Activated CD4-positive, alpha-beta memory T cell treated with anti-CD3 and anti-CD28 coated beads for 36 hours (primary cell): ENCODE results near the gene GRK5. TPM values are rescaled to one million over a fixed set of nuclear protein-coding genes. Genes with fewer than 3 reads are reported as not detected.

Experiments
- CTCF ChIA-PET: fragments of 350-600 bp; sonication (Branson Sonifier 250); formaldehyde crosslinking; loops from one replicate; lab custom pipeline; 2021; ENCODE audit warnings: antibody characterized with exemption, inconsistent platforms; lab: Charles Lee
- POLR2A ChIA-PET: fragments of 350-600 bp; sonication (Branson Sonifier 250); formaldehyde crosslinking; loops from one replicate; lab custom pipeline; 2021; ENCODE audit warnings: antibody characterized with exemption; lab: Charles Lee
- DNase-seq: peaks from one replicate; pipeline ENCODE4 v3.0.0-alpha.2; 2020
- H3K27ac Mint-ChIP-seq: one replicate; pipeline ENCODE4 v1.8.0; 2021; ENCODE audit warnings: mixed read lengths
- H3K27me3 Mint-ChIP-seq: one replicate; pipeline ENCODE4 v1.8.0; 2021; ENCODE audit warnings: mixed read lengths
- H3K36me3 Mint-ChIP-seq: one replicate; pipeline ENCODE4 v1.8.0; 2021; ENCODE audit warnings: mixed read lengths
- H3K4me1 Mint-ChIP-seq: one replicate; pipeline ENCODE4 v1.8.0; 2021; ENCODE audit warnings: low read depth, mixed read lengths
- H3K4me3 Mint-ChIP-seq: one replicate; pipeline ENCODE4 v1.8.0; 2021; ENCODE audit warnings: mild to moderate bottlenecking, mixed read lengths
- H3K9me3 Mint-ChIP-seq: one replicate; pipeline ENCODE4 v1.8.0; 2021; ENCODE audit warnings: mixed read lengths
- intact Hi-C: fragments of 100-400 bp; cut with micrococcal nuclease; formaldehyde crosslinking; loops from one replicate; pipeline ENCODE4 v1.15.1; 2023
- total RNA-seq, 2 experiments: library from RNA; stranded (reverse); gene quantifications; one replicate each; pipeline ENCODE4 v1.2.3, GENCODE V29; 2021

GRK5 gene
- total RNA-seq, 2 experiments from 2014 or later = 22.7 to 23.0 TPM

DNA sequence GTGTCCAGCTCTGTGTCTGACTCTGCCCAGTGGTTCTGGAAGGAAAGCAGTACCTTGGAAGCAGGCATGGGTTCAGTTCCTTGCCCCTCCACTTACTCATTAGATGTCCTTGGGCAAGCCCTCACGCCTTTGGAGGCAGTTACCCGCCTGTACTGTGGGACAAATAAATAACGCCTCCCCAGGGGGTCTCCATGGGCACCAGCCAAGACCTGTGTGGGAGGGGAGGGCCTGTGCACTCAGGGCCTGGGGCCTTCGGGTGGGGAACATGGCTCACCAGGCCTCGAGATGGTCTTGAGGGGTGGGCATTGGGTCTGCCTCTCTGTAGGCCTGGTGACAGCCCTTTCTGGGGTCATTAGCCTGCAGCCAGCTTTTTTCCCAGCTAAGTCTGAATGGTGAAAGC, 142.0 kb downstream of the GRK5 start:
- no peak overlapping the region for H3K4me3 Mint-ChIP-seq
- CTCF ChIA-PET = interaction anchor here (0.9 to 1.4 kb wide), 2 partner anchors 10 to 42 kb away, joined by 3 read pairs; no protein-coding TSS in a partner anchor

DNA sequence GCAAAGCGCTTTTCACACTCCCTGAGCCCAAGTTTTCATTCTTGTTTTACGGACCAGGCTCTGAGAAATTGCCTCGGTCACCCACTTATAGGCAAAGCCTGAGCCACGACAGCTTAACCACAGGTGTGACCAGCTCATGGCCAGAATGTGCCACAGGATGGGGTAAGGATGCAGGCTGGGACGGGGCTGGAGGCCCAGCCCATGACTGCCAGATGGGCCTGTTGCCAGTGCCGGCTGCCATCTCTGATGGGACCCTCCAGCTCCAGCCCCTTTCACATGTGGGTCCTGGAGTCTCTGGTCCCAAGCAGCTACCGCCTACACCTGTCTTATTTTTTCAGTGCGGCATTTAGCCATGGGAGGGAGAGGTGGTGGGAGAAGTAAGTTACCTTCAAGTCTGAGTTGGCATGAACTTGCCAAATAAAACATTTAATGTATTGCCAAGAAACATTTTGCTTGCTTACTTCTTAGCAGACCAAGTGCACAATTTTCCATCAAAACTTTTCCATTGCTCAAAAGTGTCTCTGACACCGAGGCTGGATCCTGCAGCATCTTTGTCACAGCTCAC, 142.6 kb downstream of the GRK5 start:
- no peak for DNase-seq
- H3K4me1 Mint-ChIP-seq = no peaks in the 10 kb centered on the region
- intact Hi-C loops = no loop called here
- no peak overlapping the region for H3K4me3 Mint-ChIP-seq
- H3K27me3 Mint-ChIP-seq = no peaks in the 10 kb centered on the region
- peaks cover 23% of the 10 kb centered on the region for H3K9me3 Mint-ChIP-seq
- H3K36me3 Mint-ChIP-seq = peaks cover 46% of the 10 kb centered on the region
- POLR2A ChIA-PET = no interaction called here
- H3K27ac Mint-ChIP-seq = no peak overlapping the region
- CTCF ChIA-PET = interaction anchor here (1.4 kb wide), 1 partner anchor 43 kb away, joined by 3 read pairs; no protein-coding TSS in a partner anchor

More for the DNA sequence above, 142.0 kb downstream of the GRK5 start:
- peaks cover 46% of the 10 kb centered on the region for H3K36me3 Mint-ChIP-seq
- peaks cover 23% of the 10 kb centered on the region for H3K9me3 Mint-ChIP-seq
- peaks cover 2% of the 10 kb centered on the region for H3K4me1 Mint-ChIP-seq
- H3K27ac Mint-ChIP-seq = no peak overlapping the region
- POLR2A ChIA-PET = no interaction called here
- intact Hi-C loops = no loop called here
- DNase-seq = no peak
- no peaks in the 10 kb centered on the region for H3K27me3 Mint-ChIP-seq

DNA sequence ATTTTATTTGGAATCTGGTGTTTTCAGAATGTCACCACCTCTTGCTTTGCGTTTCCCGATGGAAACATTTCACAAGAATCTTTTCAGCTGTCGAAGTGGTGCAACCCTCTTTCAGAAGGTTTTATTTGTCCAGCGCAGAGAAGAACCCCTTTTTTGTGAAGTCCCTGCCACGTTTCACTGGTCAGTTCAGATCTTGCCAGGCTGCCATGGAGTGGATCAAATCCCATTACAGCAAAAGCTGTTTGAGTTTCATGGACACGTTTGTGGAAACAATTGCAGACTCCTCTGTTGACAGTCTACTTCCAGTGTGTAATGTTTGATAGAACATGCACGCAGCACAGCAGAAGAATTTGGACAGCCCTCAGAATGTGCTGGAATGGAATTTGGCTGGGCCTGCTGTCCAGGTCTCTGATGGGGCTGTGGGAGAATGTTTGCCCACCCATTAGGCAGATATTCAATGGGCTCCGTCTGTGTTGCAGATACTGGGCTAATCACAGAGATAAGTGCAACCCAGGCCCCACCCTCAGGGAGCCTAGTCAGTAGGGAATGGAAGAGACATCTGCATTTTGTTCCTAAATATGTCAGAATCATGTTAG, 143.2 kb downstream of the GRK5 start:
- ChIA-PET CTCF (no interaction called here), POLR2A (no interaction called here)
- H3K36me3 Mint-ChIP-seq = peaks cover 46% of the 10 kb centered on the region
- DNase-seq = no peak
- H3K9me3 Mint-ChIP-seq = peaks cover 24% of the 10 kb centered on the region
- no peak overlapping the region for H3K27ac Mint-ChIP-seq
- no peaks in the 10 kb centered on the region for H3K27me3 Mint-ChIP-seq
- no peaks in the 10 kb centered on the region for H3K4me1 Mint-ChIP-seq
- intact Hi-C loops = no loop called here
- no peak overlapping the region for H3K4me3 Mint-ChIP-seq

GRCh38 chr10:119351189-119351588, 143.8 kb downstream of the GRK5 start:
- Mint-ChIP-seq H3K4me3 (no peak overlapping the region), H3K27ac (no peak overlapping the region), H3K36me3 (peaks cover 50% of the 10 kb centered on the region), H3K9me3 (peaks cover 29% of the 10 kb centered on the region), H3K27me3 (no peaks in the 10 kb centered on the region), H3K4me1 (no peaks in the 10 kb centered on the region)
- no peak for DNase-seq
- intact Hi-C loops = no loop called here
- ChIA-PET POLR2A (no interaction called here), CTCF (no interaction called here)

GRCh38 chr10:119352042-119352441, 144.7 kb downstream of the GRK5 start:
- peaks cover 35% of the 10 kb centered on the region for H3K9me3 Mint-ChIP-seq
- H3K27me3 Mint-ChIP-seq = no peaks in the 10 kb centered on the region
- H3K27ac Mint-ChIP-seq = no peak overlapping the region
- DNase-seq = no peak
- peaks cover 54% of the 10 kb centered on the region for H3K36me3 Mint-ChIP-seq
- ChIA-PET POLR2A (no interaction called here), CTCF (no interaction called here)
- intact Hi-C loops = no loop called here
- H3K4me3 Mint-ChIP-seq = no peak overlapping the region
- no peaks in the 10 kb centered on the region for H3K4me1 Mint-ChIP-seq

DNA sequence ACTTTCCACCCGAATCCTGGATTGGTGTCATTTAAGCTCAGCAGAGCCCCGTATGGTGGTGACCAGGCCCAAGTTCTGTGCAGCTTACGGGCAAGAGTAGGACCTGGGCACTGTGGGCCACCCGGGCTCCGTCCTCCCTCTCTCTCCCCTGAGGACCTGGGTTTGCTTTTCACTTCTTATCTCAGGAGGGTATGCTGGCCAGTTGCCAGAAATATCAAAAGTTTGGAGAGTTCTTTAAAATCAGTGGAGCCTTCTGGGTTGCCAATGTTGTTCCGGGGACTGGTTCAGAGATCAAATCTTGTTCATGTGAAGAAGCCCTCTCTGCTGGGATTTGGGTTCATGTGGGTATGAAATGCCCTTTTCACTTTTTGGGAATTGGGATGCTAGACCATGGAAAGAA, 145.4 kb downstream of the GRK5 start:
- Mint-ChIP-seq H3K4me3 (no peak overlapping the region), H3K27ac (no peak overlapping the region), H3K9me3 (peaks cover 35% of the 10 kb centered on the region), H3K27me3 (no peaks in the 10 kb centered on the region), H3K4me1 (no peaks in the 10 kb centered on the region), H3K36me3 (peaks cover 51% of the 10 kb centered on the region)
- no peak for DNase-seq
- ChIA-PET POLR2A (no interaction called here), CTCF (interaction anchor here (0.5 kb wide), 1 partner anchor 63 kb away, joined by 3 read pairs; no protein-coding TSS in a partner anchor)
- intact Hi-C loops = no loop called here

DNA sequence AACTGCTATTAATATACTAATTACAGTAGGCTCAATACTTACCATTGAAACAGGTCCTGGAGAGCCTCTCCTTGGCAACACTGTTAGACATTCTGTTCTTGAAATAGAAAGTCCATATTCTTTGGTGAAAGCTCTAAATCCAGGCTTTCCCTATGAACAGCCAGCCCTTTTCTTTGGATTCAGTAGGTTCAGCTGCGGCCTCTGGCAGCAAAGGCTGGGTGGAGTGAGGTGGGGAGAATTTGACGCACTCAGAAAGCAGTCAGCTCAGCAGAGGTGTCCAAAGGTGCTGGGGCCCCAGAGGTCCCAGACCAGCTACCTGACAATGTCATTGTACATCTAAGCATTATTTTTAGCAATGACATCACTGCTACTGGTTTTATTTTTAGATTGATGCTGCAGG, 146.1 kb downstream of the GRK5 start:
- POLR2A ChIA-PET = no interaction called here

DNA sequence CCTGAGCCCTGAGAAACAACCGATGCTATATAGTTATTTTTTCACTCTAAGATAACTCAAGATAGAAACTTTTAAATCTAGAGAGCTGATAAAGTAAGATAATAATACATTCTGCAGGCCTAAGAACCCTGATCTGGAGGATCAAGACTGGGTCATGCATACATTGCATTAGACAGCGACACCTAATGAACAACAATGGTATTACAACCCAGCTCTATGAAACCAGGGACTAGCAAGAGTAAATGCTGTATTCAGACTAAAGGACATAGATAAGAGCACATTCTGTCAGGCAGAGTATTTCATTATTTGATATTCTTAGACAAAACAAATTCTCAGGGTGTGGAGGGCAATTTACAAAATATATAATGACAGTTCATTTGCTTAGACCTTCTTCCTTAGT, 148.6 kb downstream of the GRK5 start:
- no peak for DNase-seq
- H3K27ac Mint-ChIP-seq = no peak overlapping the region
- peaks cover 29% of the 10 kb centered on the region for H3K9me3 Mint-ChIP-seq
- intact Hi-C loops = no loop called here
- POLR2A ChIA-PET = no interaction called here
- H3K4me3 Mint-ChIP-seq = no peak overlapping the region
- CTCF ChIA-PET = interaction anchor here (0.6 to 1.2 kb wide), 2 partner anchors 8 to 14 kb away, joined by 3 to 4 read pairs; no protein-coding TSS in a partner anchor
- peaks cover 29% of the 10 kb centered on the region for H3K36me3 Mint-ChIP-seq
- no peaks in the 10 kb centered on the region for H3K27me3 Mint-ChIP-seq
- peaks cover 3% of the 10 kb centered on the region for H3K4me1 Mint-ChIP-seq

More for the DNA sequence above, 146.1 kb downstream of the GRK5 start:
- intact Hi-C loops = no loop called here
- no peak for DNase-seq
- Mint-ChIP-seq H3K4me1 (no peaks in the 10 kb centered on the region), H3K27me3 (no peaks in the 10 kb centered on the region), H3K4me3 (no peak overlapping the region), H3K27ac (no peak overlapping the region), H3K9me3 (peaks cover 35% of the 10 kb centered on the region), H3K36me3 (peaks cover 47% of the 10 kb centered on the region)
- CTCF ChIA-PET = interaction anchor here (0.5 kb wide), 1 partner anchor 63 kb away, joined by 3 read pairs; no protein-coding TSS in a partner anchor

- no peak for DNase-seq
- Mint-ChIP-seq H3K27ac (no peak overlapping the region), H3K4me3 (no peak overlapping the region), H3K36me3 (peaks cover 12% of the 10 kb centered on the region), H3K4me1 (peaks cover 3% of the 10 kb centered on the region), H3K27me3 (no peaks in the 10 kb centered on the region), H3K9me3 (peaks cover 15% of the 10 kb centered on the region)
- ChIA-PET POLR2A (no interaction called here), CTCF (interaction anchor here (0.5 to 1.2 kb wide), 3 partner anchors 88 to 213 kb away, joined by 3 to 4 read pairs (median 3); no protein-coding TSS in a partner anchor)
- intact Hi-C loops = no loop called here
These were observed 150.2 kb downstream of the GRK5 start for GRCh38 chr10:119357412-119358151.

- ChIA-PET CTCF (interaction anchor here (1.2 kb wide), 1 partner anchor 87 kb away, joined by 3 read pairs; no protein-coding TSS in a partner anchor), POLR2A (no interaction called here)
- H3K4me3 Mint-ChIP-seq = no peak overlapping the region
- no peak overlapping the region for H3K27ac Mint-ChIP-seq
- intact Hi-C loops = no loop called here
- H3K4me1 Mint-ChIP-seq = peaks cover 3% of the 10 kb centered on the region
- peaks cover 8% of the 10 kb centered on the region for H3K36me3 Mint-ChIP-seq
- no peak for DNase-seq
- no peaks in the 10 kb centered on the region for H3K27me3 Mint-ChIP-seq
- H3K9me3 Mint-ChIP-seq = peaks cover 12% of the 10 kb centered on the region
These were observed 150.8 kb downstream of the GRK5 start for GRCh38 chr10:119358152-119358512.

GRCh38 chr10:119358567-119358966, 151.2 kb downstream of the GRK5 start:
- H3K36me3 Mint-ChIP-seq = peaks cover 8% of the 10 kb centered on the region
- no peak overlapping the region for H3K27ac Mint-ChIP-seq
- no peak for DNase-seq
- H3K4me3 Mint-ChIP-seq = no peak overlapping the region
- no peaks in the 10 kb centered on the region for H3K27me3 Mint-ChIP-seq
- intact Hi-C loops = no loop called here
- POLR2A ChIA-PET = no interaction called here
- peaks cover 12% of the 10 kb centered on the region for H3K9me3 Mint-ChIP-seq
- H3K4me1 Mint-ChIP-seq = peaks cover 3% of the 10 kb centered on the region
- CTCF ChIA-PET = interaction anchor here (1.2 kb wide), 1 partner anchor 87 kb away, joined by 3 read pairs; no protein-coding TSS in a partner anchor

DNA sequence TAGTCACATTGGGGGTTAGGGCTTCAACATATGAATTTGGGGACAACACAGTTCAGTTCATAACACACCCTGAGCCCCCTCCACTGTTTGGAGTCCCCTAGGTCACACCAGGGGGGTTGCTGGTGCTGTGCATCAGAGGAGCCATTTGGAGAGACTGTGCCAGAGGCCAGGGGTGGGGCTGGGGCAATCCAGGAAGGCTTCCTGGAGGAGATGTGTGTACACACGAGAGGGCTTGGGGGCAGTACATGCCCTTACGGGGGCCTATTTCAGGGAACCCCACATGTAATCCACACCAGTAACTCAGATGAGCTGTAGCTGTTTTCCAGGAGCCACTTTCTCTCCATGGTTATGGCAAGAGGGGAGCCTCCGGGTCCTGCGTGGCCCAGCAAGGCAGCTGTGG, 151.7 kb downstream of the GRK5 start:
- Mint-ChIP-seq H3K36me3 (peaks cover 8% of the 10 kb centered on the region), H3K4me1 (peaks cover 3% of the 10 kb centered on the region), H3K27ac (no peak overlapping the region), H3K27me3 (no peaks in the 10 kb centered on the region), H3K9me3 (peaks cover 12% of the 10 kb centered on the region), H3K4me3 (no peak overlapping the region)
- intact Hi-C loops = no loop called here
- POLR2A ChIA-PET = no interaction called here
- DNase-seq = no peak
- CTCF ChIA-PET = no interaction called here
